GM12875 (cell line): ENCODE measurements around the gene GH1.
"Not testable (repeated sequence)": the region's sequence is repeated elsewhere in the genome, so short reads cannot be mapped to it uniquely, and the experiment has no call there.

Experiments
- H3K4me3 ChIP-seq: one replicate; pipeline ENCODE4 v1.5.1; 2011; ENCODE audit warnings: low read depth, low read length, control low read depth
- CTCF ChIP-seq: IDR thresholded peaks from 2 replicates; pipeline ENCODE4 v1.5.1; 2011; ENCODE audit warnings: low read depth, mild to moderate bottlenecking, control low read depth, inconsistent platforms, low read length, moderate library complexity, borderline replicate concordance; ENCODE audit not compliant: insufficient read depth

The GH1 gene

GRCh38 chr17:63918789-63919305, at the start of gene GH1:
Gene GH1, minus strand, starts transcription at chr17:63918839. Its CDS starts 63 bp downstream, at chr17:63918776.
- not testable (repeated sequence) for H3K4me3 ChIP-seq

DNA sequence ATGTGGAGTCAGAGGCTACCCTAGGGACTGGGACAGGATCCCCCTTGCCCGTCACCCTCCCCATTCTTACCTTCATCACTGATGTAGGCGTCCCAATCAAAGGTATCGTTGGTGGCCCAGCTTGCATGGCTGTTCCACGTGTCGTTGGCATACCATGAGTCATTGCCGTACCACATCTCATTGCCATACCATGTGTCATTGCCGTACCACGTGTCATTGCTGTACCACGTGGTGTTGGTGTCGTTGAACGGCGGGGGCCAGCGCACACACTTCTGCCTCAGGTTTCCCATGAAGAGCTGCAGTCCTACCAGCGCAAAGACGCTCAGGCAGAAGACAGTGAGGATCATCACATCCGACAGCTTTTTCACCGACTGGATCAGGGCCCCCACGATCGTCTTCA, 49.3 kb upstream of the GH1 start:
- TF ChIP-seq CTCF: no peak
- no peak overlapping the region for H3K4me3 ChIP-seq

DNA sequence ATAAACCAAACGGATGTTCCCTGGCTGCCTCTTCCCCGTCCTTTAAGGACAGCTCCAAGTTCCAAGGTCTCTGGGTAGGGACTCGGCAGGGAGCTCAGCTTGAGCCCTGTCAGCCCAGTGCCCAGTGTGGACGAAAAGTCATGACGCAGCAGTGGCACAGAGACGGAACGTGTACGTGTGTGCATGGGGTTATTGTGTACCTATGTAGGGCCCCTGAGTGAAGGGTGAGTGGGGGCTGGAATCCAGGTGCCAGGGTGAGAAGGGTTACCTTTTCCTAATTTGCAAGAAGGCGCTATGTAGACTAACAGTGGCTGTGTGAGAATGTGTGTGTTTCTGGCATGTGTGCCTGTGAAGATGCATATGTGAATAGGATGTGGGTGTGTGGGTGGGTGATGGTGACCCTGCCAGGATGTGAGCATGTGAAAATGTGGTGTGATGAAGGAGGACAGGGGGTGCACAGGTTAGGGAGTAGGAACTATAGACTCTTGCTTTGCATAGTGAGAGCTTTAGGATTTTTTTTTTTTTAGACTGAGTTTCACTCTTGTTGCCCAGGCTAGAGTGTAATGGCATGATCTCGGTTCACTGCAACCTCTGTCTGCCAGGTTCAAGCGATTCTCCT, 48.1 kb upstream of the GH1 start:
- H3K4me3 ChIP-seq: no peak overlapping the region
- no peak for TF ChIP-seq CTCF

GRCh38 chr17:63963123-63963522, 44.5 kb upstream of the GH1 start:
- no peak for TF ChIP-seq CTCF
- H3K4me3 ChIP-seq: no peak overlapping the region

GRCh38 chr17:63962298-63962744, 43.7 kb upstream of the GH1 start:
- no peak for TF ChIP-seq CTCF
- no peak overlapping the region for H3K4me3 ChIP-seq

DNA sequence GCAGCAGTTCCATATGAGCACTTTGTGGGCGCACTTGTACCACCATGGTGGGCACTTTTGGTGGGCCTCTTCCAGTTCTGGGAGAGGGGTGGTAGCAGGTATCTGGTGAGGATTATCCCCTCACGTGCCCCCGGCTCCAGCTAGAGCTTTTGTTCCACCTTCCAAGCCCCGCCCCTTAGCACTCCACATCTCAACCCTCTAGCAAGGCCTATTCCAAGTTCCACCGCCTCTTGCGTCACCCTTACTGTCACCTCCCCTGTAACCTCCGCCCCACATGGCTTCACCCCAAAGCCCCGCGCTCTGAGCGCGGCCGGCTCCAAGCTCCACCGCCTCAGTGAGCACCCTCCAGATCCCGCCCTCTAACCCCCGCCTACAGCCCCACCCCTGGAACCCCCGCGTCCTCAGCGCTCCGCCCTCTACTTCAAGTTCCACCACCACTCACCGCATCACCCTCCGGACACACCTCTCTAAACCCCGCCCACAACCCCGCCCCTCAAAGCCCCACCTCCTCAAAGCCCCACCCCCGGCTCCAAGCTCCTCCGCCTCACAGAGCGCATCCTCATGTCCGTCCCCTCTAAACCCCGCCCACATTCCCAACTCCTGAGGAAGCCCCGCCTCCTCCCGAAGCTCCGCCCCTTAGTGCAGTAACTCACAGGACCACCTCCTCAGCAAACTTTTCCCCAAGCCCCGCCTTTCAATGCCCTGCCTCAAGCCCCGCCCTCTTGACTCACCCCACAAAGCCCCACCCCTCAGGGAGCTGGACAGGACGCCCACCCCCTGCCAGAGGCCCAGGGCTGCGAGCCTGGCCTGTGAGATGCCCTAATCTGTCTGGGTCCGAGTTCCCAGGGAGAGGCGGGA, 42.9 kb upstream of the GH1 start:
- no peak for TF ChIP-seq CTCF
- no peak overlapping the region for H3K4me3 ChIP-seq

- H3K4me3 ChIP-seq: no peak overlapping the region
- TF ChIP-seq CTCF: no peak
Measured at GRCh38 chr17:63960430-63960829, 41.8 kb upstream of the GH1 start.
